ENCODE results near the gene ZNF154. TPM values are rescaled to one million over a fixed set of nuclear protein-coding genes. Genes with fewer than 3 reads are reported as not detected.

ZNF154 gene
- total RNA-seq = 33.0 TPM

GRCh38 chr19:57708641-57709361, at the start of gene ZNF154:
ZNF154 (minus strand) TSS chr19:57709204; CDS start chr19:57708971, 233 bp downstream.

GRCh38 chr19:57746580-57747471, 37.8 kb upstream of the ZNF154 start, which contains the start of gene ZNF776:
ZNF776 (plus strand) TSS chr19:57746815; CDS start chr19:57747059, 244 bp downstream.

DNA sequence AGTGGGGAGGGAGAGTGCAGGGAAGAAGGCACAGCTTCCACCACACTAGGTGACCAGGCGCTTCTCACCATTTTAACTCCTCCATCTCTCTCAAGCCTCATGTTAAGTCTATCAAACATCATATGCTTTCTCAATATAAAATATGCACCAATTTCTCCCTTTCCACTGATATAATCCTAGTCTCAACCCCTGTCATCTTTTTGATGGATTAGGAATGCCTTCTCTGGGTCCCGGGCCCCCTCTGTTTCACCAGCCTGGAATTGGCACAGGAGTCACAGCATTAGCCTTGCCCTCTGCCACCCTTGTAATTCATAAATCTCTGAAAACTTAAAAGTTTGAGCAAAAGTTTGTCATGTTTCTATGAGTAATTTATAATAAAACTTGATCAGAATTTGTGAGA, 40.4 kb downstream of the ZNF154 start, which contains the start of gene ZSCAN4:
Gene ZSCAN4 (plus strand): TSS at position 301 of the 400 bp plus-strand sequence. CDS start 7,211 bp downstream, outside the sequence.

Other genes with a start within 250 kb of the ZNF154 start
- 78.2 TPM for gene ZNF772, start 231.6 kb downstream of the ZNF154 start, total RNA-seq
- gene ZNF419, start 221.5 kb downstream of the ZNF154 start, total RNA-seq = 25.7 TPM
- gene ZNF773, start 209.3 kb downstream of the ZNF154 start, total RNA-seq = 35.6 TPM
- gene ZNF549, start 181.8 kb downstream of the ZNF154 start, total RNA-seq = 20.1 TPM
- gene ZNF550, start 149.3 kb downstream of the ZNF154 start, total RNA-seq = 23.3 TPM
- 10.8 TPM for gene ZNF416, start 130.3 kb downstream of the ZNF154 start, total RNA-seq
- gene ZIK1, start 125.1 kb downstream of the ZNF154 start, total RNA-seq = 28.7 TPM
- gene ZNF530, start 109.3 kb downstream of the ZNF154 start, total RNA-seq = 7.1 TPM
- 65.3 TPM for gene ZNF134, start 95.0 kb downstream of the ZNF154 start, total RNA-seq
- 40.5 TPM for gene ZNF211, start 76.0 kb downstream of the ZNF154 start, total RNA-seq
- not detected for gene ZSCAN4, start 40.3 kb downstream of the ZNF154 start, total RNA-seq
- gene ZNF551, start 27.2 kb downstream of the ZNF154 start, total RNA-seq = 23.9 TPM
- gene ZNF671, start 18.4 kb upstream of the ZNF154 start, total RNA-seq = 27.8 TPM
- 48.5 TPM for gene ZNF776, start 37.6 kb upstream of the ZNF154 start, total RNA-seq
- gene ZNF586, start 60.5 kb upstream of the ZNF154 start, total RNA-seq = 46.6 TPM
- 10.1 TPM for gene ZNF552, start 105.7 kb upstream of the ZNF154 start, total RNA-seq
- gene ZNF587B, start 121.1 kb upstream of the ZNF154 start, total RNA-seq = 30.3 TPM
- gene ZNF587, start 140.7 kb upstream of the ZNF154 start, total RNA-seq = 65.3 TPM
- 32.8 TPM for gene ZNF814, start 179.8 kb upstream of the ZNF154 start, total RNA-seq
- gene ZNF417, start 207.4 kb upstream of the ZNF154 start, total RNA-seq = 52.0 TPM
- 31.7 TPM for gene ZNF418, start 226.2 kb upstream of the ZNF154 start, total RNA-seq
- gene ZNF256, start 238.5 kb upstream of the ZNF154 start, total RNA-seq = 19.6 TPM

Data from camera-type eye (tissue), 1 donor.